Occipital lobe (tissue), 2 donors: ENCODE measurements around the gene SLC38A1. TPM values are rescaled to one million over a fixed set of nuclear protein-coding genes. Genes with fewer than 3 reads are reported as not detected.

ENCODE experiments used
- DNase-seq: peaks from one replicate; lab custom pipeline; 2025; lab: John Stamatoyannopoulos, UW
- total RNA-seq: library from RNA; depleted of rRNA; stranded (reverse); fragments of >200 nt; gene quantifications from one replicate; pipeline ENCODE4 v1.2.3, GENCODE V29; 2014

SLC38A1 gene
- total RNA-seq, 1 donor from 2014 or later, result 310 TPM

- no peak for DNase-seq
Observed at GRCh38 chr12:46135750-46136149, 133.1 kb downstream of the SLC38A1 start.

- no peak for DNase-seq
Observed at GRCh38 chr12:46134852-46135251, 134.0 kb downstream of the SLC38A1 start.

GRCh38 chr12:46134205-46134811 lies 134.5 kb downstream of the SLC38A1 start:
- DNase-seq, result no peak

- DNase-seq, result no peak
Observed at GRCh38 chr12:46133751-46134150, 135.1 kb downstream of the SLC38A1 start.

Other genes with a start within 250 kb of the SLC38A1 start
- 259 TPM for gene SLC38A2, start 103.7 kb upstream of the SLC38A1 start, total RNA-seq